NCI-H524 (cell line): ENCODE results near the gene KDM6B.

Experiments
- DNase-seq, 2 experiments: peaks; one replicate each; lab custom pipeline; 2025; lab: John Stamatoyannopoulos, UW

The KDM6B gene

DNA sequence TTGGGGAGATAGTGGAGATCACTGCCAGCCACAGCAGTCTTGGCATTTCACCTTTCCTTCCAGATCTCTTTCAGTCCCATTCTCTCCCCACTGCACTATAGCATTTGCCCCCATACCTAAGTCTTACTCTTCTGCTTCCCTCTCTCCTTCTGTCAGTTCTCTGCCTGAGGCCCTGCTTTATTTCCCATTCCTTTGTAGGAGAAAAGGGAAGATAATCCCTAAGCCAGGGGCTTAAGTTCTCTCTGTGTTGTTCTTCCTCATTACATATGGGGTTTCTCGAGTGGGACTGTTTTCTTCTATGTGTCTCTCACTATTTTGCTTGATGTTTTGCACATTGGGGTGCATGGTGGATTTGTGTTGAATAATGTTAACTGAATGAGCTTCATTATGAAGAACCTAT lies 6.4 kb downstream of the KDM6B start:
- no peak for DNase-seq

DNA sequence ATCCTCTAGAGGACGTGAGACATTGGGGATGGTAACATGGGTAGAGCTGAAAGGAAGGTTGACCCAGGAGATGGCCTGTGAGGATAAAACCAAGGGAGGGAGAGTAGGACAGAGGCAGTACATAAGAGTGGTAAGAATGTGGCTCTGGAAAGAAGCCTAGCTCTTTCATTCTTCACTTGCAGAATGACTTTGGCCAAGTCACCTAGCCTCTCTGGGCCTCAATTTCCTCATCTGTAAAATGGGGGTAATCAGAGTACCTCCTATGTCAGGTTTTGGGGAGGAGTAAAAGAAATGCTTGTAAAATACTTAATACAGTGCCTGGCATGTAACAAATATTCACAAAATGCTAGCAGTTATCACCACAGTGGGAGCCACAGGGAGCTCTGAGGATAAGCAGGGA lies 6.9 kb downstream of the KDM6B start:
- no peak for DNase-seq

DNA sequence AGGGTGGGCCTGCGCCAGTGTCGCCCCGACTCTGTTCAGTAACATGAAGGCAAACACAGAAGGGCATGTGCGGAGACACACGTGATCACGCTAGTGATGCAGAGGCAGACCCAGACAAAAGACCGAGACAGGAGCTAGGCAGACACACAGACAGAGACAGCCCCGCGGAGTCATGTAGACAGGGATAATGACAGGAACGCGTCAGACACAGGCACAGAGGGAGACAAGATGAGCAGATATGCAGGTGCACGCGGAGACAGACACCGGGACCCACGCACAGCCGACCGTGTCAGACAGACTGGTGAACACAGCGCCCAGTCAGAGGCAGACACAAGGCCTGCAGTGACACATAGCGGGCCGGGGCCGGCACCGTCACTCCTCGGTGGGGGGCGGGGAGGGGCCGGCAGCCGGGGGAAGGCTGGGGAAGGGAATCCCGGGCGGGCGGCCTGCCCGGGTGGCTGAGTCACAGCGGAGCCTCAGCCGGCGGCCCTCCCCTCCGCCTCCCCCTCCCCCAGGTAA lies 7.4 kb downstream of the KDM6B start:
- DNase-seq: peak; percentile 17 to 37

GRCh38 chr17:7841915-7842379 lies 7.9 kb downstream of the KDM6B start:
- peak; percentile 66 to 76 for DNase-seq

DNA sequence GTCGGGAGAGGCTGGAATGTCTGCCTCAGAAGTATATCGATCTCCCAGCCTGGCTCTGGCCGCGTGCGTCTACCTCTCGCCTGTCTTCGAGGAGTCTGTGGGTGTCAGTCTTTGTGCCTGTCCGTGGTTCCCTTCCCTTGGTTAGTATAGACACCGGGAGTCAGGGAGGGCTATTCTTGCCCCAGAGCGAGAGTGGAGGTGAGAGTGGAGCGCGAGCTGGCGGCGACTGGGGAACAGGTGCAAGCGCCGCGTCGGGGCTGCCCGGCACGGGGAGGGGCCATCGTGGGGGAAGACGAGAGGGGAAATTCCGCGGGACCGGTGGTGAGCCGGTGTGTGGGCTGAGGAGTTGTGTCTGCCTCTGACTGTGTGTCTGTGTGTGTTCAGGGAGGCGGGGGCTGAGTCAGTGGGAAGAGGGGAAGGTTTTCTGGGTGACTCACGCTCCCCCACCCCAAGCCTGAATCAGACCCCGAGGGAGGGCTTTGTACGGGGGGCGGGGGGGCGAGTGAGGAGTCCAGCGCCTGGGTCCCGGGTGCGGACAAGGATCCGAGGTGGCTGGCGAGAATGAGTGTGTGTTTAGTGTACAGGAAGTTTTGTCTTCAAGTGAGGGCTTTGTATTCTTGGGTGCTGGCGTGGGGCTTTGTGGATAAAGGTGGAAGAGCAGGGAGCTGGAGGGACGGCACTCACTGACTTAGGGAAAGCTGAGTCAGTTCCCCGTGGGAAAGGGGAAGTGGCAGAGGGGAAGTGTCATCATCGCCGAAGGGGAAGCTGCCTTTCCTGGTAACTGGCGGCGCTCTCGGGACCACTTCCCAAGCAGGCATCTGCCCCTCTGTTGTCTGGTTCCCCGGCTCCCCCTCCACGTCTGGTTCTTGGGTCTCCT lies 8.6 kb downstream of the KDM6B start:
- peak in 1 of 2 experiments; percentile 32 for DNase-seq

DNA sequence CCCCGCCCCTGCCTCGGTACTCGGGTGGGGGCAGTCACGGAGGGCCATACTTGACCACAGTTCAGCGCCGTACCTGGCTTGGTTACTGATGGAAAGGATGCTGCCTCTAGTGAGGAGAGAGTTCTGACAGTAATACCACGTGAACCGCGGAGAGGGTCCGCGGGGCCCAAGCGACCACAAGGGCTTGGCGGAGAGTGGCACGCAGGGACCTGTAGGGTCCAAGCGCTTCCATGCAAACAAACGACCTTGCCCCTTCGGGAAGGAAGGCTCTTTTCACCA lies 9.2 kb downstream of the KDM6B start:
- no peak for DNase-seq

DNA sequence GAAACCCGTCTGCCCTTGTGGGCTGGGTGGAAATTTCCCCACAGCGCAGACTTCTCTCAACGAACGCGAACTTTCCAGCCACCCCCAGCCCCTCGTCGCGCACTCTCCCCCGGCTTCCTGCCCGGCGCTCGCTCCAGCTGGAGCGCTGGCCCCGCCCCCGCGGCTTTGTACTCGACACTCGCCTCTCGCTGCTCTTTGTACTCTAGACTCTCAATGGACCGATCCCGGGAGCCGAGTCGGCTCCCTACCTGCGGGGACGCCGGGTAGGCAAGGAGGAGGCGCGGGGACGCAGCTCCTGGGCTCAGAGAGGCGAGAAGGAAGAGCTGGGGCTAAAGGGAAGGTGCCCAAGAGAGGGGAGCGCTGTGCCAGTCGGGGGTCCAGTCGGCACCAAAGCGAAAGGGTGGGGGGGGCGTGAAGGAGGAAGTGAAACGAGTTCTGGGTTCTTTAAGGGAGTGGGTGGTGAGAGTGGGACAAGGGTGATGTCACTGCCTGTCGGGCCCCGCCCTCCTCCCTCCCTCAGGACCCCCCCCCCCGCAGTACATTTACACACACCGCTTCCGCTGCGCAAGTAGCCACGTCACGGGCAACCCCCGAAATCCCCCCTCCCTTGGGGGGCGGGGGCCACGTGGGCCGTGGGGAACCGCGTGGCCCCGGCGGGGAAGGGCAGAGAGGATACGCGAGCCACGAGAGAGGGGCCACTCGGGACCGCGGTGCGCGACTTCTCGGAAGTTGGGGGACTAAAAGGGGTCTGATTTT lies 9.7 kb downstream of the KDM6B start:
- peak in 1 of 2 experiments; percentile 33 for DNase-seq

DNA sequence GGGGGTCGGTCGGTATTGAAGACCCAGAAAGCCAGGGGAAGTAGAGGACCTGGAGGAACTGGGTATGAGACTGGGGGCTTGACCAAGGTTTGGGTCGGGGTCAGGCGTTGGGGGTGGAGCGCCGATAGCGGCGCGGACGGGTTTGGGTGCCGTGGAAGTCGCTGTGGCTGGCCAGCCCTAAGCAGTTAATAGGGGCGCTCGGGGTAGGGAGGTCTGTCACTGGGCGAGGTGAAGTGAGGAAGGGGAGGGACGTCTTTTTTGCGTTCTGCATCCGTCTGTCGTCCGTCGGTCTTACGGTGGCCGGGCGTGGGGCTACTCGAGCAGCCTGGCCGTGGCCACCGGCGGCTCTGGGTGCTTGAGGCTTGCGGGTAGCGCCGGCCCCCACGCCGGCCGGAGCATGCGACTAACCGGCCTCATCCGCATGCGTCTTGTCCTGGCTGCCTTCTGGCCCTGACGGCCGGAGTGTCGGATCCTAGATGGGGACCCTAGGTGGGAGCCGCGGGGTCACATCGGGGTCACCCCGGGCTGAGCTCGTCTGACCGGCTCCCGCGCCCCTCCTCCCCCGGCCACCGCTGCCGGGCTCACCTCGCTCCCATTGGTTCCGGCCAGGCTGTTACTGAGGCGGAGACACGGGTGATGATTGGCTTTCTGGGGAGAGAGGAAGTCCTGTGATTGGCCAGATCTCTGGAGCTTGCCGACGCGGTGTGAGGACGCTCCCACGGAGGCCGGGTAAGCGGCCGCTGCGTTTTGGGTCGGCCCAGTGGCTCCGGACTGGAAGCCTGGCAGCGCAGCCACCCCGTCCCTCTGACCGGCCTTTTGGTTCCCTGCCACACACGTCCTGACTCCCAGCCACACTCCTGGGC lies 10.5 kb downstream of the KDM6B start:
- DNase-seq: peak; percentile 51 to 68

DNA sequence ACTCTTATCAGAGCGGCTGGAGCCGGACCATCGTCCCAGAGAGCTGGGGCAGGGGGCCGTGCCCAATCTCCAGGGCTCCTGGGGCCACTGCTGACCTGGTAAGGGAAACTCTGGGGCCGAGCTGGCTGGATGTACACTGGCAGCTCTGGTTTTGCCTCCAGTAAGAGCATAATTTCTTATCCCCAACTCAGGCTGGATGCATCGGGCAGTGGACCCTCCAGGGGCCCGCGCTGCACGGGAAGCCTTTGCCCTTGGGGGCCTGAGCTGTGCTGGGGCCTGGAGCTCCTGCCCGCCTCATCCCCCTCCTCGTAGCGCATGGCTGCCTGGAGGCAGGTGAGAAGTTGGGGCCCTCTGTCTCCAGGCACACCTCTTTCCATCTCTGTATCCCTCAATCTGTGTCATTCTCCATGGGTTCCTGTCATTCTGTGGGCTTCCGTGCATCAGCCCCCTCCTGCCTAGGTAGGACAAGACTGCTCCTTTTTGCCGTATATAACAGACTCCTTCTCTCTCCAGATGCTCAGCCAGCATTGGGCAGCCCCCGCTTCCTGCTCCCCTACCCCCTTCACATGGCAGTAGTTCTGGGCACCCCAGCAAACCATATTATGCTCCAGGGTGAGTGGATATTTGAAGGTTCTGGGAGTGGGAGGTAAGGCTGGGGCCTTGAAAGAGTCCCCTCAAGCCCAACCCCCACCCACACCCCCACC lies 11.5 kb downstream of the KDM6B start:
- DNase-seq: no peak

DNA sequence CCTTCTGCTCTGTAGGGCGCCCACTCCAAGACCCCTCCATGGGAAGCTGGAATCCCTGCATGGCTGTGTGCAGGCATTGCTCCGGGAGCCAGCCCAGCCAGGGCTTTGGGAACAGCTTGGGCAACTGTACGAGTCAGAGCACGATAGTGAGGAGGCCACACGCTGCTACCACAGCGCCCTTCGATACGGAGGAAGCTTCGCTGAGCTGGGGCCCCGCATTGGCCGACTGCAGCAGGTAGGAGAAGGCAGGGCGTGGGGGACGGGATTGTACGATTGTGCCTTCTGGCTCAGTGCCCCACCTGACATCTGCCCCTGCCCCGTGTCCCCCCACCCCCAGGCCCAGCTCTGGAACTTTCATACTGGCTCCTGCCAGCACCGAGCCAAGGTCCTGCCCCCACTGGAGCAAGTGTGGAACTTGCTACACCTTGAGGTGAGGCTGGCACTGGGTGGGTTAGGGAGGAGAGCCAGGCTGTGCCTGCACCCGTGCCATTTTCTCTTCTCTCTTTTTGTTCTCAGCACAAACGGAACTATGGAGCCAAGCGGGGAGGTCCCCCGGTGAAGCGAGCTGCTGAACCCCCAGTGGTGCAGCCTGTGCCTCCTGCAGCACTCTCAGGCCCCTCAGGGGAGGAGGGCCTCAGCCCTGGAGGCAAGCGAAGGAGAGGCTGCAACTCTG lies 12.2 kb downstream of the KDM6B start:
- DNase-seq: no peak

- no peak for DNase-seq
These were observed 13.0 kb downstream of the KDM6B start for GRCh38 chr17:7846765-7847661.

- no peak for DNase-seq
These were observed 14.1 kb downstream of the KDM6B start for GRCh38 chr17:7848131-7848579.

DNA sequence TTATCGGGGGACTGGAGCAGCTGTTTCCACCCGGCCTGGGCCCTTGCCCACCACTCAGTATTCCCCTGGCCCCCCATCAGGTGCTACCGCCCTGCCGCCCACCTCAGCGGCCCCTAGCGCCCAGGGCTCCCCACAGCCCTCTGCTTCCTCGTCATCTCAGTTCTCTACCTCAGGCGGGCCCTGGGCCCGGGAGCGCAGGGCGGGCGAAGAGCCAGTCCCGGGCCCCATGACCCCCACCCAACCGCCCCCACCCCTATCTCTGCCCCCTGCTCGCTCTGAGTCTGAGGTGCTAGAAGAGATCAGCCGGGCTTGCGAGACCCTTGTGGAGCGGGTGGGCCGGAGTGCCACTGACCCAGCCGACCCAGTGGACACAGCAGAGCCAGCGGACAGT lies 14.7 kb downstream of the KDM6B start:
- no peak for DNase-seq

GRCh38 chr17:7849130-7849750 lies 15.2 kb downstream of the KDM6B start:
- DNase-seq: no peak

DNA sequence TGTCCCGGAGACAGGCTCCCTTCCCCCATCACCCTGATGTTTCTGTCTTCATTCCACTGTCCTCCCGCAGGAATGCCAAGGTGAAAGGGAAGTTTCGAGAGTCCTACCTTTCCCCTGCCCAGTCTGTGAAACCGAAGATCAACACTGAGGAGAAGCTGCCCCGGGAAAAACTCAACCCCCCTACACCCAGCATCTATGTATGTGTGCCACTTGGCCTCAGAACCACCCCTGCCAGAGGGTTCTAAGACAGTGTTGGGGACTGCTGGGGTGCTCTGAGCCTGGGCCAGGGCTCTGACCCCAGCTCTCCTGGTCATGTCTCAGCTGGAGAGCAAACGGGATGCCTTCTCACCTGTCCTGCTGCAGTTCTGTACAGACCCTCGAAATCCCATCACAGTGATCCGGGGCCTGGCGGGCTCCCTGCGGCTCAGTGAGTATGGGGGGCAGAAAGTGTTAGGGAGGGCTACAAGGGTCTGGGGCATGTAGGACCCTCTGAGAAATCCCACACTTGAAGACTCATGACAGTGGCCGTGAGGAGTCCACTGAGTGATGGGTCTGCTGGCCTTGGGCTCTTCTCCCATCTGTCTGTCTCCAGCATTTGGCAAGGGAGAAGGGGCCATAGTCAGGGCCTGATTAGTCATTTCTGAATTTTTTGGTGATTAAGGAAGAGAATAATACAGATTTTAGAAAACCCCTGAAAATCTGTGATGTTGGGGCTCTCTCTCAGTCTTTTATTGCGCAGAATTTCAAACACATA lies 15.9 kb downstream of the KDM6B start:
- no peak for DNase-seq

GRCh38 chr17:7850701-7851437 lies 16.9 kb downstream of the KDM6B start:
- DNase-seq: no peak

GRCh38 chr17:7851438-7852261 lies 17.6 kb downstream of the KDM6B start:
- DNase-seq: peak; percentile 8 to 61
